ENCODE measurements around the gene TARDBP. TPM values are rescaled to one million over a fixed set of nuclear protein-coding genes. Genes with fewer than 3 reads are reported as not detected.
A peak's percentile ranks its signal among the peaks of the same experiment; 100 is the strongest.

TARDBP gene
- total and polyA plus RNA-seq, 4 donors, result 88.7 to 205 (median 122) TPM

DNA sequence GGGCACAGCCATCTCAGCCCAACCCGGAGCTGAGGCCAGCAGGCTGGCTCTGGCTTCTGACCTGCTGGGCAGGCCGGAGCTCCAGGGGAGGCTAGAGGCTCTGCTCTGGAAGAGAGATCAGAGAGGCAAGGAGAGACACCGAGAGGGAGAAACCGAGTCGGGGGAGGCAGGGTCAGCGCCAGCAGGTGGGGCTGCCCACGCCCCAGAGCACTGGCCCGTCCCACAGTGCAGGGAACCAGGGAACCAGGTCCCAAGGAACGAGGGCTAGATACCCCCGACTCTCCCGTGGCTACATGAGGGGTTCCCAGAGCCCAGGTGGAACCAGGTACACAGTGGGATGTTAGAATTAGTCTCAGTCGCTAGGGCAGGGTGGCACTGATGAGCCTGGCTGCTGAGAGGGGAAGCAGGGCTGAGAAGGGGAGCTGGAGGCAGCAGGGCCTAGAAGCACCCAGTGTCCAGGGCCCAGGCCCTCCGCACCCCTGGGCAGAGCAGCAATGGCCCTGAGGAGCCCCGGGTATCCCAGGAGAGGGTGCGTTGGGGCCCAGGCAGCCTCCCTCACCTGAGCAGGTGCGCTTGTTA is 32.5 kb downstream of the TARDBP start:
- no peak for ATAC-seq (ENCODE audit: insufficient read depth, low FRiP score)
- DNase-seq, result no peak
- WGBS, 2 donors, result 83 to 88% methylated on average over 16 of the region's 16 CpGs

DNA sequence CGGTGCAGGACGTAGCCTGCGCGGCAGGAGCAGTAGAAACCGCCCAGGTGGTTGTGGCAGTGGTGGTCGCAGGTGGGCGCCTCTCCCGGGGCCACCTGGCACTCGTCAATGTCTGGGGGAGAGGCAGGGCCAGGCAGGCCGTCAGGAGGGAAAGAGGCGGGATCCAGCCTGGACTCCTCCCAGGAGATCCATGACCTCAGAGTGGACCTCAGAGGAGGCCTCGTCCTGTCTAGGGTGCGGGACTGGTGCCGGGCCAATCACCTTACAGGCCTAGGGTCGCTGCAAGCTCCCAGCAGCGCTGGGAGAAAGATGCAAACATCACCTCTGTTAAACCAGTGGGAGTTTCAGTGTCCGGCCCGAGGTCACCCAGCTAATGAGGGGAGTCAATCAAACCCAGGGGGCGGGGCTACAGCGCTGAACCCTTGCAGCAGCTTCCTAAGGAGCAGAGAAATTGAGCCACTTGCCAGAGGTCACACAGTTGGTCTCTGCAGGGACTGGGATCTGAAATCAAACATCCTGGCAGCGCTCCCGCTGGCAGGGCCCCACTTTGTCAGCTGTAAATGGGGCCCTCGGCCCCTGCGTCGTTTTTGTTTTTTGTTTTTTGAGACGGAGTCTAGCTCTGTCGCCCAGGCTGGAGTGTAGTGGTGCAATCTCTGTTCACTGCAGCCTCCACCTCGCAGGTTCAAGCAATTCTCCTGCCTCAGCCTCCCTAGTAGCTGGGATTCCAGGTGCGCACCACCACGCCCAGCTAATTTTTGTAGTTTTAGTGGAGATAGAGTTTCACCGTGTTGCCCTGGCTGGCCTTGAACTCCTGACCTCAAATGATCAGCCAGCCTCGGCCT is 33.2 kb downstream of the TARDBP start:
- no peaks in the 10 kb centered on the region for H3K9me3 ChIP-seq (ENCODE audit: control insufficient read depth in 4 of 4, insufficient read depth in 3 of 4, low read length in 3 of 4)
- peak; percentile 30 to 47 (median 41) for DNase-seq
- H3K4me3 ChIP-seq, result no peak overlapping the region
- no peaks in the 10 kb centered on the region for H3K4me1 ChIP-seq (ENCODE audit: control insufficient read depth in 5 of 5, insufficient read depth in 5 of 5, low read length in 5 of 5)
- H3K27ac ChIP-seq (ENCODE audit: low read depth in 1 of 2, low read length in 1 of 2), result no peak overlapping the region
- TF ChIP-seq, protein P1, sequence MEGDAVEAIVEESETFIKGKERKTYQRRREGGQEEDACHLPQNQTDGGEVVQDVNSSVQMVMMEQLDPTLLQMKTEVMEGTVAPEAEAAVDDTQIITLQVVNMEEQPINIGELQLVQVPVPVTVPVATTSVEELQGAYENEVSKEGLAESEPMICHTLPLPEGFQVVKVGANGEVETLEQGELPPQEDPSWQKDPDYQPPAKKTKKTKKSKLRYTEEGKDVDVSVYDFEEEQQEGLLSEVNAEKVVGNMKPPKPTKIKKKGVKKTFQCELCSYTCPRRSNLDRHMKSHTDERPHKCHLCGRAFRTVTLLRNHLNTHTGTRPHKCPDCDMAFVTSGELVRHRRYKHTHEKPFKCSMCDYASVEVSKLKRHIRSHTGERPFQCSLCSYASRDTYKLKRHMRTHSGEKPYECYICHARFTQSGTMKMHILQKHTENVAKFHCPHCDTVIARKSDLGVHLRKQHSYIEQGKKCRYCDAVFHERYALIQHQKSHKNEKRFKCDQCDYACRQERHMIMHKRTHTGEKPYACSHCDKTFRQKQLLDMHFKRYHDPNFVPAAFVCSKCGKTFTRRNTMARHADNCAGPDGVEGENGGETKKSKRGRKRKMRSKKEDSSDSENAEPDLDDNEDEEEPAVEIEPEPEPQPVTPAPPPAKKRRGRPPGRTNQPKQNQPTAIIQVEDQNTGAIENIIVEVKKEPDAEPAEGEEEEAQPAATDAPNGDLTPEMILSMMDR (IDR thresholded peaks at IDR 0.05; ENCODE audit: control extremely low read depth, extremely low read depth), result no peak
- H3K27me3 ChIP-seq (ENCODE audit: control insufficient read depth in 3 of 3, insufficient read depth in 3 of 3, low read length in 2 of 3), result no peaks in the 10 kb centered on the region
- H3K36me3 ChIP-seq (ENCODE audit: control insufficient read depth in 4 of 4, insufficient read depth in 4 of 4, low read length in 4 of 4), result no peaks in the 10 kb centered on the region
- H3K9ac ChIP-seq (ENCODE audit: insufficient read depth in 1 of 2, low read length in 2 of 2), result no peak overlapping the region
- 58 to 70% methylated on average over 32 of the region's 32 CpGs for WGBS, 2 donors
- no peak for ATAC-seq (ENCODE audit: insufficient read depth, low FRiP score)

More for the DNA sequence above, 32.5 kb downstream of the TARDBP start:
- Histone ChIP-seq H3K9me3 (ENCODE audit: control insufficient read depth in 4 of 4, insufficient read depth in 3 of 4, low read length in 3 of 4) (no peaks in the 10 kb centered on the region), H3K9ac (ENCODE audit: insufficient read depth in 1 of 2, low read length in 2 of 2) (no peak overlapping the region), H3K27me3 (ENCODE audit: control insufficient read depth in 3 of 3, insufficient read depth in 3 of 3, low read length in 2 of 3) (no peaks in the 10 kb centered on the region), H3K27ac (ENCODE audit: low read depth in 1 of 2, low read length in 1 of 2) (no peak overlapping the region), H3K36me3 (ENCODE audit: control insufficient read depth in 4 of 4, insufficient read depth in 4 of 4, low read length in 4 of 4) (no peaks in the 10 kb centered on the region), H3K4me1 (ENCODE audit: control insufficient read depth in 5 of 5, insufficient read depth in 5 of 5, low read length in 5 of 5) (no peaks in the 10 kb centered on the region), H3K4me3 (no peak overlapping the region)
- TF ChIP-seq, protein P1 (IDR thresholded peaks at IDR 0.05; ENCODE audit: control extremely low read depth, extremely low read depth), result no peak

DNA sequence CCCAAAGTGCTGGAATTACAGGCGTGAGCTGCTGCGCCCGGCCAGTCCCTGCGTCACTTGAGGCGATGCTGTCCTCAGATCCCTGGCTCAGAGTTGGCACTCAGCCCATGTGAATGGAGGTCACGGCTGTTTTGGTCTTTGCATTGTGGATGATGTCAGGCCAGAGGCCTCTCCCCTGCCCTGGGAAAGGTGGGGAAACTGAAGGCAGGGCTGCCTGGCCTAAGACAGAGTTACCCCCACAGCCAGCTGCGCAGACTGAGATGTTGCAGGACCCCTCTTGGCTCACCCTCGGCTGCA is 33.8 kb downstream of the TARDBP start:
- no peaks in the 10 kb centered on the region for H3K9me3 ChIP-seq (ENCODE audit: control insufficient read depth in 4 of 4, insufficient read depth in 3 of 4, low read length in 3 of 4)
- WGBS, 2 donors, result 85 to 91% methylated on average over 8 of the region's 8 CpGs
- no peaks in the 10 kb centered on the region for H3K36me3 ChIP-seq (ENCODE audit: control insufficient read depth in 4 of 4, insufficient read depth in 4 of 4, low read length in 4 of 4)
- no peak overlapping the region for H3K4me3 ChIP-seq
- no peaks in the 10 kb centered on the region for H3K27me3 ChIP-seq (ENCODE audit: control insufficient read depth in 3 of 3, insufficient read depth in 3 of 3, low read length in 2 of 3)
- no peak overlapping the region for H3K27ac ChIP-seq (ENCODE audit: low read depth in 1 of 2, low read length in 1 of 2)
- H3K9ac ChIP-seq (ENCODE audit: insufficient read depth in 1 of 2, low read length in 2 of 2), result no peak overlapping the region
- H3K4me1 ChIP-seq (ENCODE audit: control insufficient read depth in 5 of 5, insufficient read depth in 5 of 5, low read length in 5 of 5), result no peaks in the 10 kb centered on the region
- TF ChIP-seq, protein P1 (IDR thresholded peaks at IDR 0.05; ENCODE audit: control extremely low read depth, extremely low read depth), result no peak
- ATAC-seq (ENCODE audit: insufficient read depth, low FRiP score) (no peak), DNase-seq (no peak)

Measured in lung (tissue), 12 donors.